BE2C (cell line): ENCODE measurements around the gene CD28.

Experiments
- DNase-seq: peaks from one replicate; pipeline ENCODE4 v3.0.0-alpha.2; 2020
- H3K27me3 ChIP-seq: fragments of 250-450 bp; sonication (Bioruptor Pico); 2 replicates; pipeline ENCODE4 v1.5.1; 2020; ENCODE audit warnings: mild to moderate bottlenecking
- H3K36me3 ChIP-seq: fragments of 250-450 bp; sonication (Bioruptor Pico); 2 replicates; pipeline ENCODE4 v1.5.1; 2020; ENCODE audit warnings: mild to moderate bottlenecking
- H3K4me1 ChIP-seq: fragments of 250-450 bp; sonication (Bioruptor Pico); 2 replicates; pipeline ENCODE4 v1.5.1; 2020
- H3K4me3 ChIP-seq: 2 replicates; pipeline ENCODE4 v1.5.1; 2011; ENCODE audit warnings: low read depth, low read length
- H3K9me3 ChIP-seq: fragments of 250-450 bp; sonication (Bioruptor Pico); 2 replicates; pipeline ENCODE4 v1.5.1; 2020
- TF ChIP-seq, protein P1 (sequence below): IDR thresholded peaks from 2 replicates; pipeline ENCODE4 v1.5.1; 2012; ENCODE audit warnings: mild to moderate bottlenecking, low read depth, low read length

Gene CD28

GRCh38 chr2:203759690-203760365 is 53.4 kb downstream of the CD28 start:
- DNase-seq = no peak
- TF ChIP-seq, protein P1, sequence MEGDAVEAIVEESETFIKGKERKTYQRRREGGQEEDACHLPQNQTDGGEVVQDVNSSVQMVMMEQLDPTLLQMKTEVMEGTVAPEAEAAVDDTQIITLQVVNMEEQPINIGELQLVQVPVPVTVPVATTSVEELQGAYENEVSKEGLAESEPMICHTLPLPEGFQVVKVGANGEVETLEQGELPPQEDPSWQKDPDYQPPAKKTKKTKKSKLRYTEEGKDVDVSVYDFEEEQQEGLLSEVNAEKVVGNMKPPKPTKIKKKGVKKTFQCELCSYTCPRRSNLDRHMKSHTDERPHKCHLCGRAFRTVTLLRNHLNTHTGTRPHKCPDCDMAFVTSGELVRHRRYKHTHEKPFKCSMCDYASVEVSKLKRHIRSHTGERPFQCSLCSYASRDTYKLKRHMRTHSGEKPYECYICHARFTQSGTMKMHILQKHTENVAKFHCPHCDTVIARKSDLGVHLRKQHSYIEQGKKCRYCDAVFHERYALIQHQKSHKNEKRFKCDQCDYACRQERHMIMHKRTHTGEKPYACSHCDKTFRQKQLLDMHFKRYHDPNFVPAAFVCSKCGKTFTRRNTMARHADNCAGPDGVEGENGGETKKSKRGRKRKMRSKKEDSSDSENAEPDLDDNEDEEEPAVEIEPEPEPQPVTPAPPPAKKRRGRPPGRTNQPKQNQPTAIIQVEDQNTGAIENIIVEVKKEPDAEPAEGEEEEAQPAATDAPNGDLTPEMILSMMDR = no peak
- H3K36me3 ChIP-seq = no peaks in the 10 kb centered on the region
- no peaks in the 10 kb centered on the region for H3K4me1 ChIP-seq
- no peaks in the 10 kb centered on the region for H3K9me3 ChIP-seq
- H3K4me3 ChIP-seq = no peak overlapping the region
- H3K27me3 ChIP-seq = no peaks in the 10 kb centered on the region

DNA sequence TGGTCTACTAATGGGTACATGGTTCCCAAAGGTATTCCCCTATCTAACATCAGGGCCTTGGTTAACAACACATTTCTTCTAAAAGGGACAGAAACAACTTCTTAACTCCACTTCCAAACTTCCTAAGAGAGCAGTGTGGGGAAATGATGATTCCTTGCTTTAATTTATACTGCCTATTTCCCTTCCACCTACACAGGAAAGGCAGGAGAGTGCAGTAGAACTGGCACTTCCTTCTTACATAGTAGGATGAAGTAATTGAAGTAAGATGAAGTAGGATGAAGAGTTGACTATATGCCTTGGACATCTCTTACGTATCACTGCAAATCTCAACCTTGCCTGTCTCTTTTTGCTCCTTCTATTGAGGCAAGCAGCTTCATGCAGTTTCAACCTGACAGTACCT is 54.7 kb downstream of the CD28 start:
- no peaks in the 10 kb centered on the region for H3K36me3 ChIP-seq
- H3K4me3 ChIP-seq = no peak overlapping the region
- no peak for DNase-seq
- H3K9me3 ChIP-seq = no peaks in the 10 kb centered on the region
- TF ChIP-seq, protein P1 = no peak
- no peaks in the 10 kb centered on the region for H3K27me3 ChIP-seq
- H3K4me1 ChIP-seq = no peaks in the 10 kb centered on the region

DNA sequence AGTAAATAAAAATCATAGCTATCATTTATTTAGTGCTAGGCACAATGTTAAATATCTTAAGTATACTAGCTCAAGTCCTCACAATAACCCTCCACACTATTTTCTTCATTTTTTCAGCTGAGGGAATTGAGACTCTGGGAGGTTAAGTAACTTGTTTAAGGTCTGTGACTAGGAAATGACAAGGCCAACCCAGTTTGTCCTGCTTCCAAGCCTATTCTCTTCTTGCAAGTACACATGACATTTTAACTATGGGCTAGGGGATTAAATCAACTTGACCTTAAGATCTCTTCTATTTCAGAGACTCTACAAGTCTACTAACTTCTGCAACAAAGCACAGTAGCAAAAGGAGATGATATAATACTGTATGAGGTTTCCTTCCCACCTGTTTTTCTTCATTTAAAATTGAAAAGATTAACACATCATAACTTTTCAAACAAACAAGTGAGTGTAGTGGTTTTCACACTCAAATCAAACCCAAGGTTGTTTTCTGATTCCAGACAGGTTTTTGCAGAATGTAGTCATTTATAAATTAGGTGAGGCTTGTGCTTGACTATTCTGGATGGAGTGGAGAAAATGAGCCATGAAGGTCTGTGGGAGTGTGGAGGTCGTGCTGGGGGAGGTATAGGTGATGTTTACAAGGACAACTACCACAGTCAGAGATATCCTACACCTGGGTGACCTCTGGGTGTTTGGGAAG is 57.0 kb downstream of the CD28 start:
- Histone ChIP-seq H3K4me1 (no peaks in the 10 kb centered on the region), H3K9me3 (no peaks in the 10 kb centered on the region), H3K36me3 (no peaks in the 10 kb centered on the region), H3K27me3 (no peaks in the 10 kb centered on the region), H3K4me3 (no peak overlapping the region)
- no peak for DNase-seq
- TF ChIP-seq, protein P1 = no peak

DNA sequence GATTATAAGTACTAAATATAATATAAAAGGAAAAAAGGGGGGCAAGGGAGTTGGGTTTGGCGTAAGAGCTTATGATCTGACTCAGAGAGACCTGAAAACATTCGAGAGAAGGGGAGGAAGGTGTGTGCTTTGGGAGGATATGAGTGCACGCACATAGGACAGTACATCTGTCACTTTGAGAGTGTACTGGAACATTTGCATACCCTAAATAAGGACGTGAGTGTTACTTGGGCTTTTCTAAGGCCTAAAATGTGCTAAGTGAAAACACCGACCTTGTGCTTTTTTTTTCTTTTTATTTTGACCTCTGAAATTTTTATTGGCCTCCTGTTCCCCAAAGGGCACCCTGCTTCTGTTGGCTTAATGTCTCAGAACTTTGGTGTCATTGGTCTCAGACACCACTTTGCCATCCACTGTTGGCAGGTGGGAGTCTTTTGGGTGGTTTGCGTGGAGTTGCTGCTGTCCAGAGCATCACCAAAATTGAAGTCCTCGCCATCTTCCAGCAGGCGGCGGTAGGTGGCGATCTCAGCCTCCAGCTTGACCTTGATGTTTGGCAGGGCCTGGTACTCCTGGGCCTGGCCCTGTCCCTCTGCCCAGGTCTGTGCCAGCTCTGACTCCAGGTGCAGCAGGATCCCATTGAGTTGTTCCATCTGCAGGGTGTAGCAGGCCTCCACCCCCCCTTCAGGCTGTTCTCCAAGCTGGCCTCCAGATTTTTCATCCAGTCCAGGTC is 57.7 kb downstream of the CD28 start:
- Histone ChIP-seq H3K36me3 (no peaks in the 10 kb centered on the region), H3K4me3 (no peak overlapping the region), H3K27me3 (no peaks in the 10 kb centered on the region), H3K4me1 (no peaks in the 10 kb centered on the region), H3K9me3 (no peaks in the 10 kb centered on the region)
- no peak for DNase-seq
- TF ChIP-seq, protein P1 = 0 out of 2 replicates have a peak, but pooled peaks have one; percentile 6

GRCh38 chr2:203772456-203773165 is 66.2 kb downstream of the CD28 start:
- TF ChIP-seq, protein P1 = no peak
- H3K36me3 ChIP-seq = no peaks in the 10 kb centered on the region
- no peak for DNase-seq

More at GRCh38 chr2:203772456-203773165, 66.2 kb downstream of the CD28 start:
- H3K4me3 ChIP-seq = no peak overlapping the region
- no peaks in the 10 kb centered on the region for H3K9me3 ChIP-seq
- no peaks in the 10 kb centered on the region for H3K4me1 ChIP-seq
- H3K27me3 ChIP-seq = peaks cover 6% of the 10 kb centered on the region
